ENCODE measurements around the gene PCSK6.
"Not testable (repeated sequence)": the region's sequence is repeated elsewhere in the genome, so short reads cannot be mapped to it uniquely, and the experiment has no call there.

Gene PCSK6

GRCh38 chr15:101482526-101483371 lies 6.8 kb downstream of the PCSK6 start:
- no peak for DNase-seq (ENCODE audit: low read depth)

DNA sequence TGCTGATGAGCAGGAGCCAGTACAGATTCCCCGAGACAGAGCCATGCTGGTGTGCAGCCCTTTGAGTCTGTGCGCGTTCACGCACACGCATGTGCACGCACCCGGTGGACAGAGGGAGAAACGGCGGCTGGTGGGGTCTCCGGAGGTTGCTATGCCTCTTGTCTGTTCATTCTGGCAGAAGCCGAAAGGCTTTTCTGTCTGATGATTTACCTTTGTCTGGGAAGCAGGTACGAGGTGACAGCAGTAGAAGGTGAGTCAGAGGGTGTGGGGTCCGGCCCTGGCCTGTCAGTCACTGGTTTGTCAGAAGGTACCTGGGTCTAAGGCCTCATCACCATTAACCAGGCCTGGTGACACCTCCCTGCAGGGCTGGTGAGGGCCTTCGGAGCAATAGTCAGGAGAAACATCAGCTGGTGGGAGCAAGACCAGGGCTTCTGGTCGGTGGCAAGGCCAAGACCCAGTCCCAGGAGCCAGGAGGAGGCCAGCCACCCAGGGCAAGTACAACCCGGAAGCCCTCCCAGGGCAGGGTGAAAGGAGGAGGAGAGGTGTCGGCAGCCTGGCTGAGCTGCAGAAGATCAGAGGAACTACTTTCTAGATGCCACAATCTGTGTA lies 7.5 kb downstream of the PCSK6 start:
- DNase-seq (ENCODE audit: low read depth) = no peak

DNA sequence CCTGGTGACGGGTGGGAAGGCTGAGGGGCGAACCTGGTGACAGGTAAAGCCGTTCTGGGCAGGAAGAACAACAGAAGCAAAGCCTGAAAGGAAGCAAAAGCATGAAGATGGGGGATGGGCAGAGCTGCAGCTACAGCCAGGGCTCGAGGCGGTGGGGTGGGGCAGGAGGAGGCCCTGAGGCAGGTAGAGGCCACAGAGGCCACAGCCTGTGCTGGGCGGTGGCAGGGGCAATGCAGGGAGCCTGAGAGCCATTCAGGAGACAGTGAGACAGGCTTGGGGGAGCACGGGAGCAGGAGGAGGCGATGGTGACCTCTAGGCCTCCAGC lies 8.2 kb downstream of the PCSK6 start:
- no peak for DNase-seq (ENCODE audit: low read depth)

DNA sequence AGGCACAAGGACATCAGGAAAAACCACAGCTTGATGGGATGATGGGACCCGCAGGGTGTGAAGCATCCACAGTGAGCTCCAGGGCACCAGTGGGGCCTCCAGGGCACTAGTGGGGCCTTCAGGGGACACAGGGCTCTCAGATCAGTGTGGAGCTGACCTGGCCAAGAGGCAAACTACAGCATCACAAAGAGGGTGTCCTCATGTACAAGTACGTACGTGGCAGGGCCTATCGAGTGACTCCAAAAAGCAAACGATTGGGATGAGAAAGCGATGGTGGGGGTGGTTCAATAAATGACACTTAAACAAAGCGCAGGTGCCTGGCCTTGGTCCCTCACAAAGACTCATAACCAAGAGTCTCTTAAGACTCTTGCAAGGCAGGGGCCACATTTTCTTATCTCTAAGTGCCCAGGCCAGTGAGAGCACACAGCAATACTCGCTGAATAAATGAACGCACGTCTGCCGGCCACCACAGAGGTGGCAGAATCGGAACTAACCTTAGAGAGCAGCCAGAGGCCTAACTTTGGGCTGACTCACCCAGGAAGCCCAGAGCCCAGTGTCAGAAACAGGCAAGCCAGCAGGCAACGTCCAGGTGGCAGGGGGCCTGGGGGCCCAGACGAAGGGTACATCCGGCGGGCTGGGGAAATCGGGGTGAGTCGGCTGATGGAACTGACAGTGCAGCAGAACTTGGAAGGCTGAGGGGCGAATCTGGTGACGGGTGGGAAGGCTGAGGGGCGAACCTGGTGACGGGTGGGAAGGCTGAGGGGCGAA lies 8.7 kb downstream of the PCSK6 start:
- DNase-seq (ENCODE audit: low read depth) = no peak

DNA sequence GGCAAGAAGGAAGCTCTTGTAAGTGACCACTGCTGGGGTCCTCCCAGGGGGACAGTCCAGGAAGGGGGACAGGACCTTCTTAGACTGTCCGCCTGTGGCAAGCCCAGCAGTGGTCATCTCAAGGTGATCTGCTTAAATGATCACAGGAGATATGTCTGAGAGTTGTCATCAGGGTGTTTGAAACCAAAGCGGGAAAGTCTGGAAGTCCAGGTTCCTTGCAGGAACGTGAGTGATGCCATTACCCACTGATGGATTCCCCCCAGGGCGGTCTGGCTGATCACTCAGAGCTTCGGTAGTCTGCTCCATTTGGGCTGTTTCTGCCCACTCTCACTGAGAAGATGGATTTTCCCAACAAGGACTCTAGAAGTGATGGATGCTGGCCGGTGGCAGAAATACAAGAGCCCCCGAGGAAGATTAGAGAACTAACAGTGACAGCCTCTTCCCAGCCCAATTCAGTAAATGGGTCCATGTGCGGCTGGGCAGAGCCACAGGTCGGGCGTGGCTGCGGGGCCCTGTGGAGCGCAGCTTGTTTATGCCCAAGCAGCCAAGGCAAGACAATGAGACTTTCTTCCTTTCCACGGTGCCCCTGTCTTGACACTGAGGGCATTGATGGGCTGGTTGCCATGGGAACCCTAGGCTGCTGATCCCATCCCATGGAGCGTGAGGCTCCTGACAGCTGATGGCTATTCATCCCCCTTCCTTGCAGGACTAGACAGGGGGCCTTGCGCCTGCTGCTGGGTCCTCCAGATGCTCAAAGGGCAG lies 9.5 kb downstream of the PCSK6 start:
- DNase-seq (ENCODE audit: low read depth) = no peak

- no peak for DNase-seq (ENCODE audit: low read depth)
Observed at GRCh38 chr15:101479342-101479845, 10.1 kb downstream of the PCSK6 start.

DNA sequence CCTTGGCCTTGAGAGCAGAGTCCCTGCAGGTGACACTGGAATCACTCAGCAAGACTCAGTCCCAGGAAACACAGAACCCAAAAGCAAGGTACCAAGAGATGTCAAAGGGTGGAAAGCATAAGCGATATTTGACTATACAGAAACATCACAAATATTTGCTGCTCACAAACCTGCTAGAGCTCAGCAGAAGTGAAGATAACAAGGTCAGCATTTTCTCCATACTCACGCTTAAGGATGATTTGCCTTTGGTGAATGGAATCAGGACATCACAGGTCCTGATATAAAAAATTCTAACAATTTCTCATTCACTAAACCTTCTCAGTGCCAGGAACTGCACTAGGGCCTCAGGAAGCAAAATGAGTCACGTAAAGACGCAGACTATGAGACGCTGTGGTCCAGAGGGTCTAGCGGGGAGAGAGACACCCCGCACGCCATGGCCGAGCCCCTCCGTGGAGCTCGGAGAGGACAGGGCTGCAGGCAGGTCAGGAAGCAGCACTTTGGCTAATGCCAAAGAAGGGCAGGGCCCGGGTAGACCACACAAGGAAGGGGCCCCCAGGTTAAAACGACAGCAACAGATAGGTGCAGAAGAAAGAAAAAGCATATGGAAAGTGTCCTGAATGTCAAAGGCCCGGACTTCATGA lies 10.7 kb downstream of the PCSK6 start:
- DNase-seq (ENCODE audit: low read depth) = no peak

DNA sequence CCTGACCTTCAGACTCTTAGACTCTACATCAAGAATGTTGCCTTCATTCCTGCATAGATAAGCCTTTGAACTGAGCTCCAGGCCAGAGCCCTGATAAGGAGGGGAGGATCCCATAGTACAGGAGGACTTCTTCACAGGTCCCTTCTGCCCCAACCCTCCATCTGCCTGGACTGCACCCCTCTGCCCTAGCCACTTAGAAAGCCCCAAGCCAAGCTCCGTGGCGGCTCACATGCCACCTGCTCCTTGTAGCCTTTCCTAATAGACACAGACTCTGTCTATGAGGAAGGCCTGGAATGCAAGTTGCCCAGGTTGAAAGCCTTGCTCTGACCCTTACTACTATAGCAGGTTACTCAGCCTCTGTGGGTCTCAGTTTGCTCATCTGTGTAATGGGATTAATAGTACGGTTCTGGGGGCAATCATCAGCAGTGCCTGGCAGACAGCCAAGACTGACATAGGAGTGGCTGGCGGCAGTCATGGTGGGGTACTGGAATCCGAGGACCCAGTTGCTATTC lies 11.6 kb downstream of the PCSK6 start:
- DNase-seq (ENCODE audit: low read depth) = no peak

GRCh38 chr15:101476756-101477155 lies 12.8 kb downstream of the PCSK6 start:
- no peak for DNase-seq (ENCODE audit: low read depth)

GRCh38 chr15:101474983-101475382 lies 14.5 kb downstream of the PCSK6 start:
- DNase-seq (ENCODE audit: low read depth) = no peak

DNA sequence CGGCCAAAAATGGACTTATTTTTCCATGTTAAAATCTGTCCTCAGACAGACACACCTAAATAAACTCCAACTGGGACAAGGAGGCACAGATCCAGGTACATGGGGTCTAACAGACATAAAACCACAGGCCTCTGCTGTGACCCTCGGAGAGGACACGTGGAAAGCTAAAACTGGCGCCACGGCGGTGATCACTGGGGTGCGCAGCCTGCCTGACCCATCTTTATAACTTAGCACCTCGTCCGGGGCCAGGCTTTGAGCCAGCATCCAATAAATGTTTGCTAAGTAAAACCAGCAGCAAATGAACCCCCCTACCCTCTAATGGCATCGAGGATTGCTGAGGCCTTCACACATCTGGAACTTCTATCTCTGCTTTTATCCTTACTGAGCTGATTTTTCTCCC lies 15.3 kb downstream of the PCSK6 start:
- no peak for DNase-seq (ENCODE audit: low read depth)

- no peak for DNase-seq (ENCODE audit: low read depth)
Observed at GRCh38 chr15:101472033-101472432, 17.5 kb downstream of the PCSK6 start.

- no peak for DNase-seq (ENCODE audit: low read depth)
Observed at GRCh38 chr15:101470548-101471239, 18.8 kb downstream of the PCSK6 start.

GRCh38 chr15:101469520-101470288 lies 19.8 kb downstream of the PCSK6 start:
- DNase-seq (ENCODE audit: low read depth) = no peak

DNA sequence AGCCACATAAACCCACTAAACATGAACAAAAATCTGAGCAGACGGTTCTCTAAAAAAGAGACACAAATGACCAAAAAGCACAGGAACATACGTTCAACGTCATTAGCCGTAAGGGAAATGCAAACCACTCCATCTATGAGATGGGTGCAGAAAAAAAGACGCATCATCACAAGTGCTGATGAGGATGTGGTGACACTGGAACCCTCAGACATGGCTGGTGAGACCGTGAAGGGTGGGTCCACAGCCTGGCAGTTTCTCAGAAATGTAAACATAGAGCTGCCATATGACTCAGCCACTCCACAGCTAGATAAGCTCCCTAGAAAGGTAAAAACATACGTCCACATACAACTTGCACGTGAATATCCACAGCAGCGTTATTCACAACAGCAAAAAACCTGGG lies 23.3 kb downstream of the PCSK6 start:
- no peak for DNase-seq (ENCODE audit: low read depth)

DNA sequence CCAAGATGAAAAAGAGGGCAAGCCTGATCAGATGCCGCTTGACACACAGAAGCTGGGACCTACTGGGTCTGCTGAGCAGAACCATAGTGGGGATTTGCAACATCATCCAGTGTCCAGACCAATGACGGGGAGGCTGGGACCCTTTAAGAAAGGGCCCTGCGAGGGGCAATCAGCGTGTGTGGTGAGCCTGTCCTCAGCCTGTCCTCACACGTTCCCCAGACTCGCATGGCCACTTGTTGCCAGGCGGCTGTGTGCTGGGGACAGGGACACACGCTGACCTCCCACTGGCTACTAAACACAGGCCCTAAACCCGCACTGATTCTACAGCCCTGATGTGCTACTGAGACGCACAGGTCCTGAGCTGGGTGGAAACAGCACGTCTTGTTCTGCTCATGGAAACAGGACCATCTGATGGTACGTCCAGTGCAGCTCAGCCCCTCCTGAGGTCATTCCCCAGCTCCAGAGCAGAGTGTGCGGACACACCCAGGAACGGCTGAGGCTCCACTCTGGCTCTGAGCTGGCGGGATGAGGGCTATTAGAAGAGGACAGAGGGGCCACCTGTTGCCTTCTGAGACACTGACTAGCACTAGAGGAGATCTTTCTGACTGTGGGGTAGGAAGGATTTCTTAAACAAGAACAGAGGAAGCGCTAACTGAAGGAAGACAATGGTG lies 24.4 kb downstream of the PCSK6 start:
- no peak for DNase-seq (ENCODE audit: low read depth)

DNA sequence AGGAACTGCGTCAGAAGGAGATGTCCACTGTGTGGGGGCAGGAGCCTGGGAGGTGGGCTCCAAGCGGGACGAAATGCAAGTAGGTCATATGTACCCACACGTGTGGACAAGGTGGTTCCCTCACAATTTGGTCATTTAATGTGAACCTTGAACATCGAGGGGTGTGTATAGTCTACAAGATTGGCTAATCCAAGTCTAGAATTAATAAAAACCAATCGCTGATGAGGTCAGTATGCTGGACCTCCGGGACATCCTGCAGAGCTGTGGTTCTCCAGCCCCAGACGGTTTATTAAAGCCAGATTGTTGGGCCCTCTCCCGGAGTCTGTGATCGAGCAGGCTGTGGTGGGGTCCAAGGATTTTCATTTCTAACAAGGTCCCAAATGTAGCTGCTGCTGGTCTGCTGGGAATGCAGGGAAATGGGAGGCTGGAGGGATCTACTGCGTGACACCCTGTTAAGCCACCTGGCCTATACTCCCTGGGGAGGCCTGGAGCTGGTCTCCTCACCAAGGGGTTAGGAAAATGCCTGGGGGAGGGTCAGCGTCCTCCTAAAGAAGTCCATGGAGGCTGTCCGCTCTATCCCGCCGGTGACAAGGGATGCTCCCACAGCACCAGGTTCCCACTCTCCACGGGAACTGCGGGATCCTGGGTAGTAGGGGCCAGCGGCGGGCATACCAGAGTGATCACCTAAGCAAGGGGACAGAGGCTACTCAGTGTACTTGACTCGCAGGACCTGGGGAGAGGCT lies 25.1 kb downstream of the PCSK6 start:
- DNase-seq (ENCODE audit: low read depth) = no peak

- not testable (repeated sequence) for DNase-seq (ENCODE audit: low read depth)
Observed at GRCh38 chr15:101463696-101464095, 25.8 kb downstream of the PCSK6 start.

DNA sequence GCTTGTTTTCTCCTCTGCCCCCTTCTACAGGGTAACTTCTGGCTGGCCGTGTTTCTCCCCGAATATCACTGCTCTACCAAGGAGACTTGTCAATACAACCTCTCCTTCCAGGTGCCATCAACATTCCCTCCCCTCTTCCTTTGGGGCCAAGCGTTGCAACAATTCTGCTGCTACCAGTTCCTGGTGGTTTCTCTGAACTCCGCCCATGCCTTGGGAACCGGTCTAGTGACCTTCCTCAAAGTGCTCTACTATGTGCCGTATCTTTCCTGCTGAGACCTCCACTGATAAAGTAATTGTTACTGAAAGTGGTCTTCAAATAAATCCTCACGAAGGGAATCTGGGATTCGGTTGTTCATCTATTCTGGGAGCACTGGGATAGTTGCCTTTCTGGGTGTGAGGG lies 26.2 kb downstream of the PCSK6 start:
- DNase-seq (ENCODE audit: low read depth) = no peak
